ENCODE measurements around the gene PDK2. TPM values are rescaled to one million over a fixed set of nuclear protein-coding genes. Genes with fewer than 3 reads are reported as not detected.

Gene PDK2
- total and polyA plus RNA-seq, 2 of the 4 experiments (the other 2 are of a cell fraction): 26.7 to 104 TPM

DNA sequence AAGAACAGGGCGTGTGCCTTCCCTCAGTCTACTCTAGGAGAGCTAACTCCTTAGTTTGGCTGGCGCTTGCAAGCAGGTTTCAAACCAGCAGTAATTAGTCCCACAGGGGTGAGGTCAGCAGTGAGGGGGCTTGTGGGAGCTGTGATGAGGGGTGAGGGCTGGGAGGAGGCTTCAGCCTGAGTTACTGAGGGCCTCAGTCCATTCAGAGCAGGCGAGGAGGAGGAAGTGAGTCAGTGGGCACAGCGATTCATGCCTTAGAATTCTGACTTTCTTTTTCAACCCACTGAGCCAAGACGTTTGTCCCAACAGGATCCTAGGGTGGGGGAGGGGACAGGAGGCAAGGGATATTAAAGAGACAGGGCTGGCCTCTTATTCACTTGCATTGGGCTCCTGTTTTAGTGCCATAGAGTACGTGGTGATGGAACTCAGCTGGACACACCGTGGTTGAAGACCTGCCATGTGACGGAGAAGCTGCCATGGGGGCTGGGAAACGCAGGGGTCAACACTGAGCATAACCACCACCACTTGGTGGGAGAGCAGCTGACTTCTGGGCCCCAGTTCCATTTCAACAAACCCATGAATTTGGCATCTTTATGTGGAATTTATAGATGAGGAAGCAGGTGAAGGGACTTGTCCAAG lies 47.5 kb upstream of the PDK2 start:
- peak overlapping the region; percentile 82 for H4K5ac ChIP-seq (ENCODE audit: low read depth, low read length)
- H3K56ac ChIP-seq (ENCODE audit: extremely low read depth, insufficient read depth, low read length): peak overlapping the region; percentile 55
- intact Hi-C loops (cut with micrococcal nuclease): no loop called here
- peak overlapping the region; percentile 95 for H4K91ac ChIP-seq (ENCODE audit: insufficient read depth, low read depth, low read length)
- in situ Hi-C loops (cut with MboI; ENCODE audit: low sequenced_read_pairs): no loop called here
- peaks cover 0 to 47% of the 10 kb centered on the region in 2 experiments; a peak in 2 of 4 replicates for H3K79me1 ChIP-seq (ENCODE audit: low read depth in 1 of 2, low read length in 2 of 2)
- H3K9ac ChIP-seq (ENCODE audit: low read depth, low read length): peak overlapping the region; percentile 5; the same call in 1 of the 2 replicates
- CTCF ChIA-PET: interaction anchor here (0.9 kb wide), 1 partner anchor 223 kb away, joined by 3 read pairs; no protein-coding TSS in a partner anchor
- H2AK9ac ChIP-seq (replicated peaks; ENCODE audit: low read depth, low read length, poor library complexity): peak overlapping the region; percentile 98
- H3K4me2 ChIP-seq (ENCODE audit: low read depth, low read length): peak overlapping the region; percentile 24; the same call in 1 of the 2 replicates
- DNase-seq: peak; percentile 83
- no peaks in the 10 kb centered on the region for H3K9me3 ChIP-seq (ENCODE audit: control insufficient read depth, insufficient read depth, low read length)
- H3K18ac ChIP-seq (ENCODE audit: low read depth, low read length): peak overlapping the region; percentile 63
- H3K14ac ChIP-seq (replicated peaks; ENCODE audit: low read depth, low read length): peak overlapping the region; percentile 90
- TF ChIP-seq MAZ (IDR thresholded peaks at IDR 0.05; ENCODE audit: borderline replicate concordance, low read depth, low read length): peak; percentile 45; the same call in 1 of the 2 replicates
- 0 out of 2 replicates have a peak, but pooled peaks have one; percentile 28 for TF ChIP-seq POLR2A (IDR thresholded peaks at IDR 0.05; ENCODE audit: low read depth, low read length)
- no peak for TF ChIP-seq RCOR1 (IDR thresholded peaks at IDR 0.05; ENCODE audit: insufficient replicate concordance, low read length)
- TF ChIP-seq FOS (IDR thresholded peaks at IDR 0.05; ENCODE audit: low read depth, low read length): 0 out of 2 replicates have a peak, but pooled peaks have one; percentile 16
- WGBS, 2 experiments (ENCODE audit: extremely low coverage in 2 of 2, insufficient read length in 1 of 2): no CpG with 5 or more reads among the region's 9 CpGs
- ATAC-seq (ENCODE audit: low read depth): peak; percentile 73
- H2BK20ac ChIP-seq (ENCODE audit: low read depth, low read length): peak overlapping the region; percentile 96
- no peaks in the 10 kb centered on the region for H3K27me3 ChIP-seq (ENCODE audit: control insufficient read depth, insufficient read depth, low read length)
- no peak overlapping the region for H3K4me3 ChIP-seq (ENCODE audit: insufficient read depth, low read depth, low read length)
- dilution Hi-C loops (cut with HindIII; ENCODE audit: low sequenced_read_pairs, unreplicated experiment): no loop called here
- no TSS peak for BruUV-seq (replicated peaks)
- peak overlapping the region; percentile 93 for H2BK15ac ChIP-seq (ENCODE audit: low read depth, low read length)
- peak overlapping the region; percentile 36 to 94 for H4K8ac ChIP-seq (ENCODE audit: low read depth in 2 of 2, low read length in 2 of 2)
- H3K36me3 ChIP-seq (ENCODE audit: control insufficient read depth, insufficient read depth, low read length): no peaks in the 10 kb centered on the region
- H4K20me1 ChIP-seq (ENCODE audit: insufficient read depth, low read length): no peaks in the 10 kb centered on the region
- H3K4ac ChIP-seq (ENCODE audit: low read depth, low read length): peak overlapping the region; percentile 96
- peak overlapping the region; percentile 92 for H3K23ac ChIP-seq (ENCODE audit: low read depth, low read length)
- peak overlapping the region; percentile 98 for H2BK120ac ChIP-seq (ENCODE audit: low read depth, low read length)
- peak overlapping the region; percentile 82 for H2BK5ac ChIP-seq (ENCODE audit: low read depth, low read length, poor library complexity, severe bottlenecking)
- peak overlapping the region; percentile 51 for H3K27ac ChIP-seq (ENCODE audit: insufficient read depth, low read length)
- peaks cover 62% of the 10 kb centered on the region for H3K9me1 ChIP-seq (ENCODE audit: insufficient read depth, low read length)
- peak overlapping the region; percentile 90 for H2AFZ ChIP-seq (replicated peaks; ENCODE audit: low read length, poor library complexity)
- POLR2A ChIA-PET (ENCODE audit: unreplicated experiment): no interaction called here
- peak overlapping the region; percentile 98 for H2AK5ac ChIP-seq (ENCODE audit: low read depth, low read length)
- H3K4me1 ChIP-seq (ENCODE audit: control insufficient read depth, insufficient read depth, low read length): peaks cover 37% of the 10 kb centered on the region
